ENCODE results near the gene GSDME. TPM values are rescaled to one million over a fixed set of nuclear protein-coding genes. Genes with fewer than 3 reads are reported as not detected.

GSDME gene
- total RNA-seq, 5 donors from 2014 or later (not counting 1 experiment from before 2014, with no cell fraction given) = 0.38 to 1.1 (median 0.46) TPM; not detected in 1

- Histone ChIP-seq H3K4me1 (ENCODE audit: control insufficient read depth in 1 of 2, extremely low read depth in 1 of 2, insufficient read depth in 2 of 2, low read length in 2 of 2) (no peaks in the 10 kb centered on the region), H3K27me3 (replicated peaks in 1 of 2; ENCODE audit: control insufficient read depth in 2 of 2, extremely low read depth in 1 of 2, insufficient read depth in 2 of 2, low read length in 1 of 2) (peaks cover 0 to 2% of the 10 kb centered on the region in 2 experiments), H3K36me3 (ENCODE audit: control insufficient read depth in 2 of 2, extremely low read depth in 1 of 2, insufficient read depth in 1 of 2, low read length in 1 of 2) (no peaks in the 10 kb centered on the region), H3K27ac (ENCODE audit: low read length) (no peak overlapping the region), H3K4me3 (ENCODE audit: control insufficient read depth in 1 of 2, extremely low read depth in 1 of 2, low read length in 1 of 2) (no peak overlapping the region), H3K9me3 (no peaks in the 10 kb centered on the region)
- no peak for ATAC-seq (replicated peaks in 1 of 4)
- no peaks in the 10 kb centered on the region for H3K27me3 Mint-ChIP-seq
- no peak overlapping the region for H3K27ac Mint-ChIP-seq
- DNase-seq = no peak
- no peaks in the 10 kb centered on the region for H3K36me3 Mint-ChIP-seq
- CTCF ChIA-PET = interaction anchor here in 1 of 2 donors (0.6 kb wide), 1 partner anchor 923 kb away, joined by 4 read pairs; no protein-coding TSS in a partner anchor
- POLR2A ChIA-PET = interaction anchor here in 1 of 2 donors (0.5 kb wide), 1 partner anchor 1195 kb away, joined by 3 read pairs; no protein-coding TSS in a partner anchor
- H3K9me3 Mint-ChIP-seq = no peaks in the 10 kb centered on the region
- 70% methylated on average over 5 of the region's 5 CpGs for WGBS (ENCODE audit: insufficient coverage)
- H3K4me1 Mint-ChIP-seq = peaks cover 0 to 7% (median 0%) of the 10 kb centered on the region in 3 donors
- no peak overlapping the region for H3K4me3 Mint-ChIP-seq
Observed at GRCh38 chr7:24705461-24705954, 51.8 kb downstream of the GSDME start.

- Histone ChIP-seq H3K4me3 (ENCODE audit: control insufficient read depth in 1 of 2, extremely low read depth in 1 of 2, low read length in 1 of 2) (no peak overlapping the region), H3K27me3 (replicated peaks in 1 of 2; ENCODE audit: control insufficient read depth in 2 of 2, extremely low read depth in 1 of 2, insufficient read depth in 2 of 2, low read length in 1 of 2) (no peaks in the 10 kb centered on the region), H3K36me3 (ENCODE audit: control insufficient read depth in 2 of 2, extremely low read depth in 1 of 2, insufficient read depth in 1 of 2, low read length in 1 of 2) (no peaks in the 10 kb centered on the region), H3K9me3 (no peaks in the 10 kb centered on the region), H3K27ac (ENCODE audit: low read length) (no peak overlapping the region), H3K4me1 (ENCODE audit: control insufficient read depth in 1 of 2, extremely low read depth in 1 of 2, insufficient read depth in 2 of 2, low read length in 2 of 2) (no peaks in the 10 kb centered on the region)
- Mint-ChIP-seq H3K27ac (no peak overlapping the region), H3K4me1 (peaks cover 0 to 7% (median 0%) of the 10 kb centered on the region in 3 donors), H3K9me3 (no peaks in the 10 kb centered on the region), H3K36me3 (peaks cover 4% of the 10 kb centered on the region), H3K27me3 (no peaks in the 10 kb centered on the region), H3K4me3 (no peak overlapping the region)
- no peak for DNase-seq
- 80% methylated on average over 3 of the region's 4 CpGs for WGBS (ENCODE audit: insufficient coverage)
- POLR2A ChIA-PET = no interaction called here
- CTCF ChIA-PET = interaction anchor here in 1 of 2 donors (0.6 to 0.7 kb wide), 2 partner anchors 18 to 680 kb away, joined by 3 to 4 read pairs; no protein-coding TSS in a partner anchor
- no peak for ATAC-seq (replicated peaks in 1 of 4)
Observed at GRCh38 chr7:24704311-24704710, 53.0 kb downstream of the GSDME start.

DNA sequence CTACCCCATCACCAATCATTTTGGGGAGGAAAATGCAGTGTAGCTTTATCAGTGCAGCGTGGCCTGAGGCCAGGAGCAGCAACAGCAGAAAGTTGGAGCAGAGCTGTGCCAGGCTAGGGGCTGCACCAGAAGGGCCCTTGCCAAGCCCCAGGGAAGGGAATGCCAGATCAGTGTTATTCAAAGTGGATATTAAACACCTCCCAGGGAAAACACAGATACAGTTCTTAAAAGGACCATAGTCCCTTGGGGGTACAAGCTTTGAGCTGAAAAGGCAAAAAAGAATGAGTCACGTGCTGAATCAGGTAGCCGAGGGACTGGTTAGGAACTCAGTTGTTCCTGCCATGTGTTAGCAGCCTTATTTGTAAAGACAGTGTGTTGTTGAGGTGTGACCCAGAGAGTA, 54.0 kb downstream of the GSDME start:
- no peak overlapping the region for H3K27ac ChIP-seq (ENCODE audit: low read length)

GRCh38 chr7:24702755-24703154, 54.5 kb downstream of the GSDME start:
- H3K36me3 Mint-ChIP-seq = peaks cover 12% of the 10 kb centered on the region
- ATAC-seq (replicated peaks in 1 of 4) (no peak), DNase-seq (no peak)
- Histone ChIP-seq H3K36me3 (ENCODE audit: control insufficient read depth in 2 of 2, extremely low read depth in 1 of 2, insufficient read depth in 1 of 2, low read length in 1 of 2) (no peaks in the 10 kb centered on the region), H3K27ac (ENCODE audit: low read length) (no peak overlapping the region), H3K4me1 (ENCODE audit: control insufficient read depth in 1 of 2, extremely low read depth in 1 of 2, insufficient read depth in 2 of 2, low read length in 2 of 2) (no peaks in the 10 kb centered on the region), H3K4me3 (ENCODE audit: control insufficient read depth in 1 of 2, extremely low read depth in 1 of 2, low read length in 1 of 2) (no peak overlapping the region), H3K9me3 (no peaks in the 10 kb centered on the region), H3K27me3 (replicated peaks in 1 of 2; ENCODE audit: control insufficient read depth in 2 of 2, extremely low read depth in 1 of 2, insufficient read depth in 2 of 2, low read length in 1 of 2) (no peaks in the 10 kb centered on the region)
- CTCF ChIA-PET = interaction anchor here in 1 of 2 donors (0.5 kb wide), 1 partner anchor 456 kb away, joined by 3 read pairs; no protein-coding TSS in a partner anchor
- H3K4me1 Mint-ChIP-seq = peaks cover 0 to 7% (median 0%) of the 10 kb centered on the region in 3 donors
- no peaks in the 10 kb centered on the region for H3K9me3 Mint-ChIP-seq
- H3K4me3 Mint-ChIP-seq = no peak overlapping the region
- WGBS (ENCODE audit: insufficient coverage) = 100% methylated on average over 1 of the region's 2 CpGs
- H3K27me3 Mint-ChIP-seq = no peaks in the 10 kb centered on the region
- POLR2A ChIA-PET = no interaction called here
- H3K27ac Mint-ChIP-seq = no peak overlapping the region

More for the DNA sequence above, 54.0 kb downstream of the GSDME start:
- Mint-ChIP-seq H3K9me3 (no peaks in the 10 kb centered on the region), H3K27ac (no peak overlapping the region), H3K4me3 (no peak overlapping the region), H3K36me3 (peaks cover 8% of the 10 kb centered on the region), H3K27me3 (no peaks in the 10 kb centered on the region), H3K4me1 (peaks cover 0 to 7% (median 0%) of the 10 kb centered on the region in 3 donors)
- H3K4me3 ChIP-seq (ENCODE audit: control insufficient read depth in 1 of 2, extremely low read depth in 1 of 2, low read length in 1 of 2) = no peak overlapping the region
- ATAC-seq (replicated peaks in 1 of 4) (no peak), DNase-seq (no peak)
- no peaks in the 10 kb centered on the region for H3K36me3 ChIP-seq (ENCODE audit: control insufficient read depth in 2 of 2, extremely low read depth in 1 of 2, insufficient read depth in 1 of 2, low read length in 1 of 2)
- ChIA-PET POLR2A (no interaction called here), CTCF (no interaction called here)
- no peaks in the 10 kb centered on the region for H3K4me1 ChIP-seq (ENCODE audit: control insufficient read depth in 1 of 2, extremely low read depth in 1 of 2, insufficient read depth in 2 of 2, low read length in 2 of 2)
- 64% methylated on average over 2 of the region's 3 CpGs for WGBS (ENCODE audit: insufficient coverage)
- no peaks in the 10 kb centered on the region for H3K27me3 ChIP-seq (replicated peaks in 1 of 2; ENCODE audit: control insufficient read depth in 2 of 2, extremely low read depth in 1 of 2, insufficient read depth in 2 of 2, low read length in 1 of 2)
- no peaks in the 10 kb centered on the region for H3K9me3 ChIP-seq

DNA sequence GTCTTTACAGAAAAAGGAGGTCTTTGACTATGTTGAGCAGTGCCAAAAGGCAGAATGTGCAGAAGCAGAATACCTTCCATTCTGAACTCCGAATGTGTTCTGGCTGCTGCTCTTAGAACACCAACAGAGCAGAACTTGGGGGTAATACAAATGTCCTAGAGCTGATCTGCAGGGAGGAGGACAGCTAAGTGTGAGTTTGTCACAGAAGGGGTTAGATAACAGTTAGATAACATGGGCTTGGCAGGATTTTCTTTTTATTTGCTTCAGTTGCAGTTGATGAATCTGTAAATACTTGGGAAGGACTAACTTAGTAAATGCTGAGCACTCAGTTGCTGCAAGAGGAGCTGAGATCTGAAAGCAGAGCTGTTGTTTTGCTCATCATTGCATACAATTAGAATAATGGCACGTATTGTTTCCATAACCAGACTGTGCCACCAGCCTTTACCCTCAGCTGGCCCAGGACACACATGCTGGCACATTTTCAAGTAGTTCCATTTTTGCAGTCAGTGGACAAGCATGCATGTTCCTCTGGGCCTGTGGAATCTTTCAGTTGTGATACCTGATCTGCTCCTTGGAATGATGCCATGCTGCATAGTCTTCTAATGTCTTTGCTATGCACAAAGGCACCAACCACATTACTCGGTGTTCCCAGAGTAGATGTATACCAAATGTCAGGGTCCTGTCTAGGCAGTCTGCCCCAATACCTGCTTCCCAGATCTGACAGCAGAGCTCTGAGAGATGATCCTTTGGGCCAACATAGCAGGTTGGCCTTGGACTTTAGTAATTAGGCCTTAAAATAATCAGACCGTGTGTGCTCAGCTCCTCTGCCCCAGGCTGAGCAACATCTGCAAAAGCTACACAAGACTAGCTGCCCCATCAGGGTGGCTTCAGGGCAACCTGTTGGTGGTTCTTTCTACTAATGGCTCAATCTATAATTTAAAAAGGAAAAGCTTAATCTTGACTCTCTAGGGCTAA, 55.7 kb downstream of the GSDME start:
- DNase-seq (no peak), ATAC-seq (replicated peaks in 1 of 4) (no peak)
- CTCF ChIA-PET = interaction anchor here in 1 of 2 donors (0.6 kb wide), 1 partner anchor 33 kb away, joined by 5 read pairs; no protein-coding TSS in a partner anchor
- H3K27ac Mint-ChIP-seq = no peak overlapping the region
- Histone ChIP-seq H3K36me3 (ENCODE audit: control insufficient read depth in 2 of 2, extremely low read depth in 1 of 2, insufficient read depth in 1 of 2, low read length in 1 of 2) (no peaks in the 10 kb centered on the region), H3K27me3 (replicated peaks in 1 of 2; ENCODE audit: control insufficient read depth in 2 of 2, extremely low read depth in 1 of 2, insufficient read depth in 2 of 2, low read length in 1 of 2) (no peaks in the 10 kb centered on the region), H3K4me1 (ENCODE audit: control insufficient read depth in 1 of 2, extremely low read depth in 1 of 2, insufficient read depth in 2 of 2, low read length in 2 of 2) (no peaks in the 10 kb centered on the region), H3K4me3 (ENCODE audit: control insufficient read depth in 1 of 2, extremely low read depth in 1 of 2, low read length in 1 of 2) (no peak overlapping the region), H3K27ac (ENCODE audit: low read length) (no peak overlapping the region), H3K9me3 (no peaks in the 10 kb centered on the region)
- WGBS (ENCODE audit: insufficient coverage) = 100% methylated on average over 1 of the region's 4 CpGs
- H3K36me3 Mint-ChIP-seq = peaks cover 15% of the 10 kb centered on the region
- no peaks in the 10 kb centered on the region for H3K9me3 Mint-ChIP-seq
- no peaks in the 10 kb centered on the region for H3K27me3 Mint-ChIP-seq
- POLR2A ChIA-PET = interaction anchor here in 1 of 2 donors (0.5 kb wide), 1 partner anchor 62 kb away, joined by 9 read pairs; no protein-coding TSS in a partner anchor
- H3K4me1 Mint-ChIP-seq = peaks cover 0 to 7% (median 0%) of the 10 kb centered on the region in 3 donors
- no peak overlapping the region for H3K4me3 Mint-ChIP-seq

- no peaks in the 10 kb centered on the region for H3K9me3 ChIP-seq
- H3K27ac Mint-ChIP-seq = no peak overlapping the region
- peaks cover 0 to 7% (median 0%) of the 10 kb centered on the region in 3 donors for H3K4me1 Mint-ChIP-seq
- CTCF ChIA-PET = no interaction called here
- H3K27me3 Mint-ChIP-seq = no peaks in the 10 kb centered on the region
- peaks cover 21% of the 10 kb centered on the region for H3K36me3 Mint-ChIP-seq
- no peak overlapping the region for H3K27ac ChIP-seq (ENCODE audit: low read length)
- H3K4me3 Mint-ChIP-seq = no peak overlapping the region
- no peaks in the 10 kb centered on the region for H3K27me3 ChIP-seq (replicated peaks in 1 of 2; ENCODE audit: control insufficient read depth in 2 of 2, extremely low read depth in 1 of 2, insufficient read depth in 2 of 2, low read length in 1 of 2)
- H3K36me3 ChIP-seq (ENCODE audit: control insufficient read depth in 2 of 2, extremely low read depth in 1 of 2, insufficient read depth in 1 of 2, low read length in 1 of 2) = no peaks in the 10 kb centered on the region
- H3K9me3 Mint-ChIP-seq = no peaks in the 10 kb centered on the region
- 93% methylated on average over 3 of the region's 9 CpGs for WGBS (ENCODE audit: insufficient coverage)
- DNase-seq (no peak), ATAC-seq (replicated peaks in 1 of 4) (no peak)
- no peak overlapping the region for H3K4me3 ChIP-seq (ENCODE audit: control insufficient read depth in 1 of 2, extremely low read depth in 1 of 2, low read length in 1 of 2)
- POLR2A ChIA-PET = no interaction called here
- H3K4me1 ChIP-seq (ENCODE audit: control insufficient read depth in 1 of 2, extremely low read depth in 1 of 2, insufficient read depth in 2 of 2, low read length in 2 of 2) = no peaks in the 10 kb centered on the region
Observed at GRCh38 chr7:24700521-24701260, 56.6 kb downstream of the GSDME start.
